H9 (cell line): ENCODE data around the gene PNMT. TPM values are rescaled to one million over a fixed set of nuclear protein-coding genes. Genes with fewer than 3 reads are reported as not detected.

Source experiments
- DNase-seq: peaks from one replicate; pipeline ENCODE4 v3.0.0-alpha.2; 2017
- H2AFZ ChIP-seq: one replicate; pipeline ENCODE4 v1.6.1; 2013; ENCODE audit warnings: mild to moderate bottlenecking, low read length, control low read depth, moderate library complexity
- H2AK5ac ChIP-seq: 2 replicates; pipeline ENCODE4 v1.6.1; 2013; ENCODE audit warnings: low read length, control low read depth, mixed read lengths; ENCODE audit not compliant: insufficient read length
- H2BK120ac ChIP-seq: one replicate; pipeline ENCODE4 v1.6.1; 2013; ENCODE audit warnings: low read depth, mild to moderate bottlenecking, low read length, control low read depth, inconsistent platforms; ENCODE audit not compliant: poor library complexity, severe bottlenecking
- H2BK12ac ChIP-seq: 2 replicates; pipeline ENCODE4 v1.6.1; 2013; ENCODE audit warnings: low read length, control low read depth, mixed read lengths, low read depth; ENCODE audit not compliant: insufficient read length
- H2BK15ac ChIP-seq: 2 replicates; pipeline ENCODE4 v1.6.1; 2013; ENCODE audit warnings: low read depth, low read length, control low read depth
- H2BK20ac ChIP-seq: one replicate; pipeline ENCODE4 v1.6.1; 2013; ENCODE audit warnings: low read depth, mild to moderate bottlenecking, low read length, control low read depth, inconsistent platforms; ENCODE audit not compliant: poor library complexity, severe bottlenecking
- H2BK5ac ChIP-seq: 2 replicates; pipeline ENCODE4 v1.6.1; 2013; ENCODE audit warnings: low read length, control low read depth, mixed read lengths; ENCODE audit not compliant: insufficient read length
- H3K14ac ChIP-seq: 2 replicates; pipeline ENCODE4 v1.6.1; 2013; ENCODE audit warnings: low read length, control low read depth; ENCODE audit not compliant: insufficient read depth
- H3K18ac ChIP-seq: 2 replicates; pipeline ENCODE4 v1.6.1; 2013; ENCODE audit warnings: low read depth, mild to moderate bottlenecking, mixed read lengths, low read length, control low read depth; ENCODE audit not compliant: insufficient read length
- H3K23ac ChIP-seq: 2 replicates; pipeline ENCODE4 v1.6.1; 2013; ENCODE audit warnings: low read length, control low read depth, mixed read lengths, low read depth; ENCODE audit not compliant: insufficient read length
- H3K23me2 ChIP-seq: 2 replicates; pipeline ENCODE4 v1.6.1; 2013; ENCODE audit warnings: low read depth, mild to moderate bottlenecking, mixed read lengths, low read length, control low read depth; ENCODE audit not compliant: insufficient read length, poor library complexity, severe bottlenecking
- H3K27ac ChIP-seq: 2 replicates; pipeline ENCODE4 v1.5.1; 2013; ENCODE audit warnings: low read length, control low read depth, mixed read lengths, low read depth; ENCODE audit not compliant: insufficient read length
- H3K27me3 ChIP-seq: 2 replicates; pipeline ENCODE4 v1.6.1; 2013; ENCODE audit warnings: low read length, control low read depth, inconsistent platforms; ENCODE audit not compliant: insufficient read depth
- H3K4ac ChIP-seq: 2 replicates; pipeline ENCODE4 v1.6.1; 2013; ENCODE audit warnings: low read depth, mild to moderate bottlenecking, control low read depth, inconsistent platforms, low read length, moderate library complexity
- H3K4me1 ChIP-seq: 2 replicates; pipeline ENCODE4 v1.6.1; 2013; ENCODE audit warnings: low read length, control low read depth, inconsistent platforms; ENCODE audit not compliant: insufficient read depth
- H3K4me2 ChIP-seq: 2 replicates; pipeline ENCODE4 v1.6.1; 2013; ENCODE audit warnings: low read length, control low read depth, mixed read lengths; ENCODE audit not compliant: insufficient read length, insufficient read depth
- H3K56ac ChIP-seq: 2 replicates; pipeline ENCODE4 v1.6.1; 2013; ENCODE audit warnings: low read depth, mild to moderate bottlenecking, mixed read lengths, low read length, control low read depth; ENCODE audit not compliant: insufficient read length
- H3K79me1 ChIP-seq: 2 replicates; pipeline ENCODE4 v1.6.1; 2013; ENCODE audit warnings: low read depth, mild to moderate bottlenecking, moderate library complexity, low read length, control low read depth, inconsistent platforms; ENCODE audit not compliant: insufficient read depth, poor library complexity, severe bottlenecking
- H3K79me2 ChIP-seq: 2 replicates; pipeline ENCODE4 v1.6.1; 2013; ENCODE audit warnings: low read length, control low read depth, inconsistent platforms; ENCODE audit not compliant: insufficient read depth
- H3K9ac ChIP-seq: 2 replicates; pipeline ENCODE4 v1.6.1; 2013; ENCODE audit warnings: low read length, control low read depth, mixed read lengths; ENCODE audit not compliant: insufficient read length; ENCODE audit errors: extremely low read depth
- H3K9me3 ChIP-seq: one replicate; pipeline ENCODE4 v1.6.1; 2013; ENCODE audit warnings: low read depth, low read length, inconsistent platforms; ENCODE audit not compliant: control insufficient read depth
- H3T11ph ChIP-seq: one replicate; pipeline ENCODE4 v1.6.1; 2013; ENCODE audit warnings: mild to moderate bottlenecking, low read length, control low read depth, inconsistent platforms
- H4K20me1 ChIP-seq: one replicate; pipeline ENCODE4 v1.6.1; 2013; ENCODE audit not compliant: control insufficient read depth, insufficient read length, insufficient read depth
- H4K5ac ChIP-seq: 2 replicates; pipeline ENCODE4 v1.6.1; 2013; ENCODE audit warnings: low read depth, mild to moderate bottlenecking, mixed read lengths, low read length, control low read depth; ENCODE audit not compliant: insufficient read length
- H4K8ac ChIP-seq: replicated peaks from 2 replicates; pipeline ENCODE4 v1.6.1; 2013; ENCODE audit warnings: low read length, control low read depth, mixed read lengths, low read depth; ENCODE audit not compliant: insufficient read length
- H4K91ac ChIP-seq: 2 replicates; pipeline ENCODE4 v1.6.1; 2013; ENCODE audit warnings: low read depth, mild to moderate bottlenecking, moderate library complexity, mixed read lengths, low read length, control low read depth; ENCODE audit not compliant: insufficient read length
- H3K27ac Mint-ChIP-seq, 3 experiments: 2 replicates in 2 of 3; 3 replicates in 1 of 3; pipeline ENCODE4 v1.8.0; 2020 to 2021; ENCODE audit warnings: mixed read lengths in 3 of 3, mild to moderate bottlenecking in 1 of 3, moderate library complexity in 1 of 3
- H3K27me3 Mint-ChIP-seq: 2 replicates; pipeline ENCODE4 v1.8.0; 2021; ENCODE audit warnings: low read depth, mild to moderate bottlenecking, moderate library complexity, mixed read lengths
- H3K36me3 Mint-ChIP-seq, 3 experiments: 2 replicates in 2 of 3; 3 replicates in 1 of 3; pipeline ENCODE4 v1.8.0; 2020 to 2021; ENCODE audit warnings: low read depth in 3 of 3, mixed read lengths in 3 of 3; ENCODE audit not compliant: insufficient read depth in 1 of 3
- H3K4me1 Mint-ChIP-seq, 2 experiments: 2 replicates each; pipeline ENCODE4 v1.8.0; 2020; ENCODE audit warnings: mixed read lengths in 2 of 2
- H3K4me3 Mint-ChIP-seq, 2 experiments: 2 replicates in 1 of 2; 3 replicates in 1 of 2; pipeline ENCODE4 v1.8.0; 2020 to 2021; ENCODE audit warnings: mild to moderate bottlenecking in 2 of 2, mixed read lengths in 2 of 2, moderate library complexity in 1 of 2
- H3K9me3 Mint-ChIP-seq, 2 experiments: 2 replicates in 1 of 2; 3 replicates in 1 of 2; pipeline ENCODE4 v1.8.0; 2020; ENCODE audit warnings: mild to moderate bottlenecking in 2 of 2, mixed read lengths in 2 of 2, moderate library complexity in 1 of 2
- CTCF ChIP-seq: fragments of 200-600 bp; sonication (generic); conservative IDR thresholded peaks from 3 replicates; pipeline ENCODE4 v1.8.0; 2021; ENCODE audit warnings: antibody characterized with exemption, mild to moderate bottlenecking
- whole genome bisulfite sequencing: extraction: QIAGEN DNeasy Blood & Tissue Kit; methylation state at CpG from one replicate; pipeline ENCODE4 v1.1.7; 2013; ENCODE audit warnings: missing lambda C conversion rate, low lambda C conversion rate, mixed read lengths; ENCODE audit not compliant: insufficient read length; ENCODE audit errors: extremely low coverage; 5-methylcytosine and 5-hydroxymethylcytosine counted together
- total RNA-seq: library from RNA; stranded (reverse); gene quantifications from 2 replicates; pipeline ENCODE4 v1.2.1, GENCODE V29; 2021

PNMT gene
- total RNA-seq, 1 experiment from 2014 or later, result 2.1 TPM

GRCh38 chr17:39684369-39685192 lies 16.3 kb downstream of the PNMT start:
- Mint-ChIP-seq H3K4me3 (no peak overlapping the region), H3K4me1 (peaks cover 26 to 29% of the 10 kb centered on the region in 2 experiments), H3K36me3 (peaks cover 9 to 41% (median 21%) of the 10 kb centered on the region in 3 experiments), H3K9me3 (no peaks in the 10 kb centered on the region), H3K27ac (peak overlapping the region in 1 of 3 experiments; percentile 66; a peak in 1 of 7 replicates), H3K27me3 (no peaks in the 10 kb centered on the region)
- Histone ChIP-seq H3K79me2 (no peaks in the 10 kb centered on the region), H3K27me3 (no peaks in the 10 kb centered on the region), H3K4me2 (no peak overlapping the region), H3K4ac (no peak overlapping the region), H2BK5ac (no peak overlapping the region), H3K23me2 (peaks cover 9% of the 10 kb centered on the region), H3K9me3 (no peaks in the 10 kb centered on the region), H3K23ac (no peak overlapping the region), H3K18ac (no peak overlapping the region), H4K8ac (no peak overlapping the region), H2BK15ac (no peak overlapping the region), H4K91ac (no peak overlapping the region), H2AK5ac (no peak overlapping the region), H3K27ac (no peak overlapping the region), H3K56ac (no peak overlapping the region), H4K5ac (no peak overlapping the region), H2BK120ac (no peak overlapping the region), H3K9ac (no peak overlapping the region), H3K4me1 (peaks cover 7% of the 10 kb centered on the region), H3K14ac (no peak overlapping the region), H2BK20ac (no peak overlapping the region), H3K79me1 (no peaks in the 10 kb centered on the region), H2AFZ (no peak overlapping the region), H2BK12ac (no peak overlapping the region), H3T11ph (no peak overlapping the region), H4K20me1 (no peaks in the 10 kb centered on the region)
- DNase-seq, result no peak
- no CpG with 5 or more reads among the region's 12 CpGs for WGBS
- no peak for TF ChIP-seq CTCF
